H9 (cell line): ENCODE measurements around the gene SCN7A. TPM values are rescaled to one million over a fixed set of nuclear protein-coding genes. Genes with fewer than 3 reads are reported as not detected.

Source experiments
- DNase-seq: peaks from one replicate; pipeline ENCODE4 v3.0.0-alpha.2; 2017
- H2AFZ ChIP-seq: one replicate; pipeline ENCODE4 v1.6.1; 2013; ENCODE audit warnings: mild to moderate bottlenecking, low read length, control low read depth, moderate library complexity
- H2AK5ac ChIP-seq: 2 replicates; pipeline ENCODE4 v1.6.1; 2013; ENCODE audit warnings: low read length, control low read depth, mixed read lengths; ENCODE audit not compliant: insufficient read length
- H2BK120ac ChIP-seq: one replicate; pipeline ENCODE4 v1.6.1; 2013; ENCODE audit warnings: low read depth, mild to moderate bottlenecking, low read length, control low read depth, inconsistent platforms; ENCODE audit not compliant: poor library complexity, severe bottlenecking
- H2BK12ac ChIP-seq: 2 replicates; pipeline ENCODE4 v1.6.1; 2013; ENCODE audit warnings: low read length, control low read depth, mixed read lengths, low read depth; ENCODE audit not compliant: insufficient read length
- H2BK15ac ChIP-seq: 2 replicates; pipeline ENCODE4 v1.6.1; 2013; ENCODE audit warnings: low read depth, low read length, control low read depth
- H2BK20ac ChIP-seq: one replicate; pipeline ENCODE4 v1.6.1; 2013; ENCODE audit warnings: low read depth, mild to moderate bottlenecking, low read length, control low read depth, inconsistent platforms; ENCODE audit not compliant: poor library complexity, severe bottlenecking
- H2BK5ac ChIP-seq: 2 replicates; pipeline ENCODE4 v1.6.1; 2013; ENCODE audit warnings: low read length, control low read depth, mixed read lengths; ENCODE audit not compliant: insufficient read length
- H3K14ac ChIP-seq: 2 replicates; pipeline ENCODE4 v1.6.1; 2013; ENCODE audit warnings: low read length, control low read depth; ENCODE audit not compliant: insufficient read depth
- H3K18ac ChIP-seq: 2 replicates; pipeline ENCODE4 v1.6.1; 2013; ENCODE audit warnings: low read depth, mild to moderate bottlenecking, mixed read lengths, low read length, control low read depth; ENCODE audit not compliant: insufficient read length
- H3K23ac ChIP-seq: 2 replicates; pipeline ENCODE4 v1.6.1; 2013; ENCODE audit warnings: low read length, control low read depth, mixed read lengths, low read depth; ENCODE audit not compliant: insufficient read length
- H3K23me2 ChIP-seq: 2 replicates; pipeline ENCODE4 v1.6.1; 2013; ENCODE audit warnings: low read depth, mild to moderate bottlenecking, mixed read lengths, low read length, control low read depth; ENCODE audit not compliant: insufficient read length, poor library complexity, severe bottlenecking
- H3K27ac ChIP-seq: 2 replicates; pipeline ENCODE4 v1.5.1; 2013; ENCODE audit warnings: low read length, control low read depth, mixed read lengths, low read depth; ENCODE audit not compliant: insufficient read length
- H3K27me3 ChIP-seq: 2 replicates; pipeline ENCODE4 v1.6.1; 2013; ENCODE audit warnings: low read length, control low read depth, inconsistent platforms; ENCODE audit not compliant: insufficient read depth
- H3K4ac ChIP-seq: 2 replicates; pipeline ENCODE4 v1.6.1; 2013; ENCODE audit warnings: low read depth, mild to moderate bottlenecking, control low read depth, inconsistent platforms, low read length, moderate library complexity
- H3K4me1 ChIP-seq: 2 replicates; pipeline ENCODE4 v1.6.1; 2013; ENCODE audit warnings: low read length, control low read depth, inconsistent platforms; ENCODE audit not compliant: insufficient read depth
- H3K4me2 ChIP-seq: 2 replicates; pipeline ENCODE4 v1.6.1; 2013; ENCODE audit warnings: low read length, control low read depth, mixed read lengths; ENCODE audit not compliant: insufficient read length, insufficient read depth
- H3K56ac ChIP-seq: 2 replicates; pipeline ENCODE4 v1.6.1; 2013; ENCODE audit warnings: low read depth, mild to moderate bottlenecking, mixed read lengths, low read length, control low read depth; ENCODE audit not compliant: insufficient read length
- H3K79me1 ChIP-seq: 2 replicates; pipeline ENCODE4 v1.6.1; 2013; ENCODE audit warnings: low read depth, mild to moderate bottlenecking, moderate library complexity, low read length, control low read depth, inconsistent platforms; ENCODE audit not compliant: insufficient read depth, poor library complexity, severe bottlenecking
- H3K79me2 ChIP-seq: 2 replicates; pipeline ENCODE4 v1.6.1; 2013; ENCODE audit warnings: low read length, control low read depth, inconsistent platforms; ENCODE audit not compliant: insufficient read depth
- H3K9ac ChIP-seq: 2 replicates; pipeline ENCODE4 v1.6.1; 2013; ENCODE audit warnings: low read length, control low read depth, mixed read lengths; ENCODE audit not compliant: insufficient read length; ENCODE audit errors: extremely low read depth
- H3K9me3 ChIP-seq: one replicate; pipeline ENCODE4 v1.6.1; 2013; ENCODE audit warnings: low read depth, low read length, inconsistent platforms; ENCODE audit not compliant: control insufficient read depth
- H3T11ph ChIP-seq: one replicate; pipeline ENCODE4 v1.6.1; 2013; ENCODE audit warnings: mild to moderate bottlenecking, low read length, control low read depth, inconsistent platforms
- H4K20me1 ChIP-seq: one replicate; pipeline ENCODE4 v1.6.1; 2013; ENCODE audit not compliant: control insufficient read depth, insufficient read length, insufficient read depth
- H4K5ac ChIP-seq: 2 replicates; pipeline ENCODE4 v1.6.1; 2013; ENCODE audit warnings: low read depth, mild to moderate bottlenecking, mixed read lengths, low read length, control low read depth; ENCODE audit not compliant: insufficient read length
- H4K8ac ChIP-seq: replicated peaks from 2 replicates; pipeline ENCODE4 v1.6.1; 2013; ENCODE audit warnings: low read length, control low read depth, mixed read lengths, low read depth; ENCODE audit not compliant: insufficient read length
- H4K91ac ChIP-seq: 2 replicates; pipeline ENCODE4 v1.6.1; 2013; ENCODE audit warnings: low read depth, mild to moderate bottlenecking, moderate library complexity, mixed read lengths, low read length, control low read depth; ENCODE audit not compliant: insufficient read length
- H3K27ac Mint-ChIP-seq, 3 experiments: 2 replicates in 2 of 3; 3 replicates in 1 of 3; pipeline ENCODE4 v1.8.0; 2020 to 2021; ENCODE audit warnings: mixed read lengths in 3 of 3, mild to moderate bottlenecking in 1 of 3, moderate library complexity in 1 of 3
- H3K27me3 Mint-ChIP-seq: 2 replicates; pipeline ENCODE4 v1.8.0; 2021; ENCODE audit warnings: low read depth, mild to moderate bottlenecking, moderate library complexity, mixed read lengths
- H3K36me3 Mint-ChIP-seq, 3 experiments: 2 replicates in 2 of 3; 3 replicates in 1 of 3; pipeline ENCODE4 v1.8.0; 2020 to 2021; ENCODE audit warnings: low read depth in 3 of 3, mixed read lengths in 3 of 3; ENCODE audit not compliant: insufficient read depth in 1 of 3
- H3K4me1 Mint-ChIP-seq, 2 experiments: 2 replicates each; pipeline ENCODE4 v1.8.0; 2020; ENCODE audit warnings: mixed read lengths in 2 of 2
- H3K4me3 Mint-ChIP-seq, 2 experiments: 2 replicates in 1 of 2; 3 replicates in 1 of 2; pipeline ENCODE4 v1.8.0; 2020 to 2021; ENCODE audit warnings: mild to moderate bottlenecking in 2 of 2, mixed read lengths in 2 of 2, moderate library complexity in 1 of 2
- H3K9me3 Mint-ChIP-seq, 2 experiments: 2 replicates in 1 of 2; 3 replicates in 1 of 2; pipeline ENCODE4 v1.8.0; 2020; ENCODE audit warnings: mild to moderate bottlenecking in 2 of 2, mixed read lengths in 2 of 2, moderate library complexity in 1 of 2
- CTCF ChIP-seq: fragments of 200-600 bp; sonication (generic); conservative IDR thresholded peaks from 3 replicates; pipeline ENCODE4 v1.8.0; 2021; ENCODE audit warnings: antibody characterized with exemption, mild to moderate bottlenecking
- WGBS: extraction: QIAGEN DNeasy Blood & Tissue Kit; methylation state at CpG from one replicate; pipeline ENCODE4 v1.1.7; 2013; ENCODE audit warnings: missing lambda C conversion rate, low lambda C conversion rate, mixed read lengths; ENCODE audit not compliant: insufficient read length; ENCODE audit errors: extremely low coverage; 5-methylcytosine and 5-hydroxymethylcytosine counted together
- total RNA-seq: library from RNA; stranded (reverse); gene quantifications from 2 replicates; pipeline ENCODE4 v1.2.1, GENCODE V29; 2021

SCN7A gene
- total RNA-seq, 1 experiment from 2014 or later: 0.07 TPM

GRCh38 chr2:166491461-166491860, 2.6 kb downstream of the SCN7A start:
- Histone ChIP-seq H3K23ac (no peak overlapping the region), H3K9ac (no peak overlapping the region), H3K27me3 (no peaks in the 10 kb centered on the region), H3K4me1 (no peaks in the 10 kb centered on the region), H2BK12ac (no peak overlapping the region), H4K91ac (no peak overlapping the region), H3K23me2 (peaks cover 6% of the 10 kb centered on the region), H3K56ac (no peak overlapping the region), H2AK5ac (no peak overlapping the region), H4K5ac (no peak overlapping the region), H2BK120ac (no peak overlapping the region), H2AFZ (no peak overlapping the region), H2BK20ac (no peak overlapping the region), H4K8ac (no peak overlapping the region), H3K79me1 (no peaks in the 10 kb centered on the region), H3K14ac (no peak overlapping the region), H3K4ac (no peak overlapping the region), H2BK5ac (no peak overlapping the region), H3K79me2 (no peaks in the 10 kb centered on the region), H4K20me1 (peaks cover 3% of the 10 kb centered on the region), H3T11ph (no peak overlapping the region), H3K9me3 (no peaks in the 10 kb centered on the region), H3K4me2 (no peak overlapping the region), H2BK15ac (no peak overlapping the region), H3K27ac (no peak overlapping the region), H3K18ac (no peak overlapping the region)
- no CpG with 5 or more reads among the region's 1 CpG for WGBS
- H3K4me3 Mint-ChIP-seq: no peak overlapping the region
- TF ChIP-seq CTCF: no peak
- H3K27ac Mint-ChIP-seq: no peak overlapping the region
- H3K27me3 Mint-ChIP-seq: peaks cover 20% of the 10 kb centered on the region
- H3K36me3 Mint-ChIP-seq: no peaks in the 10 kb centered on the region
- H3K9me3 Mint-ChIP-seq: no peaks in the 10 kb centered on the region
- DNase-seq: no peak
- H3K4me1 Mint-ChIP-seq: peaks cover 9 to 13% of the 10 kb centered on the region in 2 experiments; a peak in 3 of 4 replicates
